Activated T-helper 1 cell treated with anti-CD3 and anti-CD28 coated beads, Interleukin-12 subunit alpha, Interleukin-12 subunit beta, Interleukin-2, Interleukin-4 antibody, amounts not matched to agents 30 ng/mL and 10 ng/mL and 1 ng/mL, durations not matched to agents 14 hours and 24 hours and 36 hours (primary cell): ENCODE data around the gene CCDC15. TPM values are rescaled to one million over a fixed set of nuclear protein-coding genes. Genes with fewer than 3 reads are reported as not detected.
"Not testable (repeated sequence)": the region's sequence is repeated elsewhere in the genome, so short reads cannot be mapped to it uniquely, and the experiment has no call there.

ENCODE experiments used
- DNase-seq: peaks from one replicate; pipeline ENCODE4 v3.0.0; 2021; ENCODE audit warnings: low spot score
- H3K27ac Mint-ChIP-seq: one replicate; pipeline ENCODE4 v1.8.0; 2021; ENCODE audit warnings: mild to moderate bottlenecking, mixed read lengths
- H3K27me3 Mint-ChIP-seq: one replicate; pipeline ENCODE4 v1.8.0; 2022; ENCODE audit warnings: mild to moderate bottlenecking, moderate library complexity, mixed read lengths; ENCODE audit not compliant: insufficient read depth
- H3K36me3 Mint-ChIP-seq: one replicate; pipeline ENCODE4 v1.8.0; 2021; ENCODE audit warnings: low read depth, mixed read lengths
- H3K4me1 Mint-ChIP-seq: one replicate; pipeline ENCODE4 v1.8.0; 2021; ENCODE audit warnings: low read depth, mixed read lengths
- H3K4me3 Mint-ChIP-seq: one replicate; pipeline ENCODE4 v1.8.0; 2021; ENCODE audit warnings: mild to moderate bottlenecking, moderate library complexity, mixed read lengths
- H3K9me3 Mint-ChIP-seq: one replicate; pipeline ENCODE4 v1.8.0; 2021; ENCODE audit warnings: mixed read lengths
- intact Hi-C: fragments of 100-400 bp; cut with micrococcal nuclease; formaldehyde crosslinking; loops from one replicate; pipeline ENCODE4 v1.15.1; 2024
- total RNA-seq: library from RNA; stranded (reverse); gene quantifications from 2 replicates; pipeline ENCODE4 v1.2.3, GENCODE V29; 2022

The CCDC15 gene
- total RNA-seq, 1 donor from 2014 or later: 3.4 TPM

- H3K4me1 Mint-ChIP-seq: no peaks in the 10 kb centered on the region
- peaks cover 22% of the 10 kb centered on the region for H3K36me3 Mint-ChIP-seq
- no peaks in the 10 kb centered on the region for H3K27me3 Mint-ChIP-seq
- peaks cover 30% of the 10 kb centered on the region for H3K9me3 Mint-ChIP-seq
- H3K27ac Mint-ChIP-seq: no peak overlapping the region
- no peak for DNase-seq
- no peak overlapping the region for H3K4me3 Mint-ChIP-seq
- intact Hi-C loops: no loop called here
Observed at GRCh38 chr11:124984512-124984854, 30.5 kb downstream of the CCDC15 start.

DNA sequence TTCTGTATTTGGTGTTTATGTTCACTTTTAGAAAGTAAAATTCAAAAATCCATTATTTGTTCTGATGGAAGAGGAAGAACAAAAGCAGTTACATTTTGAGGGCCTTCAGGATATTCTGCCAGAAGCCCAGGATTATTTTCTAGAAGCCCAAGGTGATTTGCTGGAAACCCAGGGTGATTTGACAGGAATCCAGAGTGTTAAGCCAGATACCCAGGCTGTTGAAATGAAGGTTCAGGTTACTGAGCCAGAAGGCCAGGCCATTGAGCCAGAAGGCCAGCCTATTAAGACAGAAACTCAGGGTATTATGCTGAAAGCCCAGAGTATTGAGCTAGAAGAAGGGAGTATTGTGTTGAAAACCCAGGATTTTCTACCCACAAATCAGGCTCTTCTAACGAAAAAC lies 33.1 kb downstream of the CCDC15 start:
- H3K4me3 Mint-ChIP-seq: no peak overlapping the region
- peaks cover 8% of the 10 kb centered on the region for H3K36me3 Mint-ChIP-seq

DNA sequence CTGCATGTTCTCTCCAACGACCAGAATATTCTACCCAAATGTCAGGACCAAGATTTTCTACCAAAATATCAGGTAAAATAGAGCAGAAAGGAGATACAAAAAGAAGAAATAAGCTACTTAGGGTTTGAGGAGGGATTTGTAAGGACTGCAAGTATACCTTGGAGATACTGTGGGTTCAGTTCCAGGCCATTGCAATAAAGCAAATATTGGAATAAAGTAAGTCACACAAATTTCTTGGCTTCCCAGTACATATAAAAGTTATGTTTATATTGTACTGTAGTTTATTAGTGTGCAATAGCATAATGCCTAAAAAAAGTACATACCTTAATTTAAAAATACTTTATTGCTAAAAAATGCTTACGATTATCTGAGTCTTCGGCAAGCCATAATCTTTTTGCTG lies 34.1 kb downstream of the CCDC15 start:
- H3K9me3 Mint-ChIP-seq: peaks cover 1% of the 10 kb centered on the region
- no peaks in the 10 kb centered on the region for H3K4me1 Mint-ChIP-seq
- no peak overlapping the region for H3K27ac Mint-ChIP-seq
- H3K4me3 Mint-ChIP-seq: no peak overlapping the region
- intact Hi-C loops: no loop called here
- no peak for DNase-seq
- no peaks in the 10 kb centered on the region for H3K27me3 Mint-ChIP-seq
- peaks cover 4% of the 10 kb centered on the region for H3K36me3 Mint-ChIP-seq

More for the DNA sequence above, 33.1 kb downstream of the CCDC15 start:
- peaks cover 11% of the 10 kb centered on the region for H3K9me3 Mint-ChIP-seq
- no peak overlapping the region for H3K27ac Mint-ChIP-seq
- H3K27me3 Mint-ChIP-seq: no peaks in the 10 kb centered on the region
- intact Hi-C loops: no loop called here
- H3K4me1 Mint-ChIP-seq: no peaks in the 10 kb centered on the region
- DNase-seq: no peak

DNA sequence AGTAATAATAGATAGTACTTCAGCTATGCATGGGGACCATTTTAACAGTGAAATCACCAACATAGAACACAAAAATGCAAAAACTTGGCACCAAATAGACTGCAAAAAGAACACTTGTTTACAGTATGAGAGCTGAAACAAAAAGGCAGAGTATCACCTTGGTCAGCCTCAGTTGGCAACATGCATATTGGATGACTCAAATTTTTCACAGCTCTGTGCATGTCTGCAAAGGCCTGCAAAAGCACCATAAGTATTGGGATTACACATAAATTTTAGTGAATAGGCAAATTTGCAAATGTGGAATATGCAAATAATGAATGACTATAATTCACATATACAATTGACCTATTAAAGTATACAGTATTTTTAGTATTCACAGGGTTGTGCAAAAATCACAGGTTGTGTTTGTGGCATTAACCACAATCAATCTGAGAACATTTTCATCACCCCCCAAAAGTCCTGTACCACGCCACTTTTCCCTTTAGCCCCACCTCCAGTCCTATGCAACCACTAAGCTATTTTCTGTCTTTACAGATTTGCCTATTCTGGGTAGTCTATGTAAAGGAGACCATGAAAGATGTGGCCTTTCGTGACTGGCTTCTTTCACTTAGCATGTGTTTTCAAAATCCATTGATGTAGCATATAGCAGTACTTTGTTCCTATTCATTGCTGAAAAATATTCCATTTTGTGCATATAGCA lies 47.2 kb downstream of the CCDC15 start:
- Mint-ChIP-seq H3K27ac (no peak overlapping the region), H3K4me1 (no peaks in the 10 kb centered on the region), H3K36me3 (peaks cover 18% of the 10 kb centered on the region), H3K27me3 (no peaks in the 10 kb centered on the region), H3K4me3 (no peak overlapping the region), H3K9me3 (peaks cover 12% of the 10 kb centered on the region)
- DNase-seq: no peak
- intact Hi-C loops: no loop called here

GRCh38 chr11:125001849-125002248 lies 47.8 kb downstream of the CCDC15 start:
- DNase-seq: no peak
- Mint-ChIP-seq H3K27me3 (no peaks in the 10 kb centered on the region), H3K9me3 (peaks cover 15% of the 10 kb centered on the region), H3K27ac (no peak overlapping the region), H3K4me3 (no peak overlapping the region), H3K4me1 (no peaks in the 10 kb centered on the region), H3K36me3 (peaks cover 23% of the 10 kb centered on the region)
- intact Hi-C loops: no loop called here

- Mint-ChIP-seq H3K36me3 (peaks cover 21% of the 10 kb centered on the region), H3K9me3 (peaks cover 15% of the 10 kb centered on the region), H3K4me1 (no peaks in the 10 kb centered on the region), H3K4me3 (no peak overlapping the region), H3K27me3 (no peaks in the 10 kb centered on the region), H3K27ac (no peak overlapping the region)
- intact Hi-C loops: no loop called here
- DNase-seq: no peak
Observed at GRCh38 chr11:125005491-125005890, 51.5 kb downstream of the CCDC15 start.

- H3K4me3 Mint-ChIP-seq: no peak overlapping the region
- intact Hi-C loops: no loop called here
- H3K27ac Mint-ChIP-seq: no peak overlapping the region
- no peaks in the 10 kb centered on the region for H3K9me3 Mint-ChIP-seq
- peaks cover 1% of the 10 kb centered on the region for H3K27me3 Mint-ChIP-seq
- no peak for DNase-seq
- no peaks in the 10 kb centered on the region for H3K4me1 Mint-ChIP-seq
- H3K36me3 Mint-ChIP-seq: peaks cover 1% of the 10 kb centered on the region
Observed at GRCh38 chr11:125016413-125016812, 62.4 kb downstream of the CCDC15 start.

DNA sequence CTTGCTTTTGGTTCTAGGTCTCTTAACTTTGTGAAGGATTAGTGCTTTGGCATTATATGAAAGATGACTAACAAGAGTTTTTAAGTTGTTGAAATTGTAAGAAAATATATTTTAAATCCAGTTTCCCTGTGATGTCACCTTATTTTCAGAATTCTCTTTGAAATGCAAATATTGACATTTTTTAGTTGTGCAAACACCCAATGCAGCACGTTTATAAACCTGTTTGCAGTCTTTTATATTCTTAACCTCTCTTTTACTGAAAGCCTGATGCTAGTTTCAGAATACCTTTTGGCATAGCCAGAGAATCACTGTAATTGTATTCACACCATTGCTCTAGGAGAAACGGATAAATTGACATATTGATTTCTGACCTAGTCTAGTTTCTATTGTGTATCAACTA lies 66.3 kb downstream of the CCDC15 start:
- H3K36me3 Mint-ChIP-seq: peaks cover 1% of the 10 kb centered on the region
- no peak overlapping the region for H3K4me3 Mint-ChIP-seq
- H3K27me3 Mint-ChIP-seq: peaks cover 3% of the 10 kb centered on the region
- H3K9me3 Mint-ChIP-seq: no peaks in the 10 kb centered on the region
- no peak for DNase-seq
- intact Hi-C loops: no loop called here
- H3K27ac Mint-ChIP-seq: no peak overlapping the region
- H3K4me1 Mint-ChIP-seq: no peaks in the 10 kb centered on the region

GRCh38 chr11:125022551-125022950 lies 68.5 kb downstream of the CCDC15 start:
- no peak overlapping the region for H3K27ac Mint-ChIP-seq
- H3K36me3 Mint-ChIP-seq: peaks cover 1% of the 10 kb centered on the region
- no peak overlapping the region for H3K4me3 Mint-ChIP-seq
- DNase-seq: no peak
- peaks cover 3% of the 10 kb centered on the region for H3K27me3 Mint-ChIP-seq
- intact Hi-C loops: no loop called here
- H3K9me3 Mint-ChIP-seq: no peaks in the 10 kb centered on the region
- no peaks in the 10 kb centered on the region for H3K4me1 Mint-ChIP-seq

DNA sequence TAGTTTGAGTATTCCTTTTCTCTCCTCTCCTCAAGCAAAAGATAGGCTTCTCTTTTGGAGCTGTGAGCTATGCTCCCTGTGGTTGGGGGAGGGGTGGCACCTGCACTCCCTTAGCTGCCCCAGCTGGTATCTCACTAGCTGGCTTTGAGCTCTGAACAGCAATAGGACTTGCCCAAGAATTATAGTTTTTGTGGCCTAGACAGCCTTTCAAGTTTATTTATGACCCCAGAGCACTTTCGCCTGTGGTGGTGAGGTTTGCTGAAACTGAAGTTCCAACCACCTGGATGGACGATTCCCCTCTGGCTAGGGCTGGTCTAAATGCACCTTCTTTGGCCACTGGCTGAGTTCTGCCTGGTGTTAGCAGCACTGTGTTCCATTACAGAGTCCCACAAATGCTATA lies 72.0 kb downstream of the CCDC15 start:
- H3K36me3 Mint-ChIP-seq: peaks cover 3% of the 10 kb centered on the region
- DNase-seq: no peak
- no peak overlapping the region for H3K4me3 Mint-ChIP-seq
- peaks cover 3% of the 10 kb centered on the region for H3K27me3 Mint-ChIP-seq
- H3K27ac Mint-ChIP-seq: no peak overlapping the region
- intact Hi-C loops: no loop called here
- no peaks in the 10 kb centered on the region for H3K4me1 Mint-ChIP-seq
- H3K9me3 Mint-ChIP-seq: no peaks in the 10 kb centered on the region

DNA sequence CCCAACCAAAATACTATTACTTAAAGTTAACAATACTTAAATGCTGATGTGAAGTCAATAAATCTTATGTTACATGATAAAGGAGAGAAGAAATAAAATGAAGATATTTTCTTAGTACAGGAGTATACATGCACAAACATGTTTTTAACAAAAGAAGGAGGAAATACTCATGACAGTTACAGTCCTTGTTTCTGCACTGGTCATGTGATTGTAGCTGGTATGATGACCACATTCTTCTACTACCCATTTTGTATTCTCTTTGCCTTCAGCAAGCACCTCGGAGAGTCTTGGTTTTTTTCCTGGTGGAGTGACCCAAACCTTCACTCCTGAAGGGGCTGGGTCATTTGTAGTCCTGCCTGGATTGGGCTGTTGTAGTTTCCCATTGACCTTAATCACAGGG lies 75.4 kb downstream of the CCDC15 start:
- intact Hi-C loops: not testable (repeated sequence)

DNA sequence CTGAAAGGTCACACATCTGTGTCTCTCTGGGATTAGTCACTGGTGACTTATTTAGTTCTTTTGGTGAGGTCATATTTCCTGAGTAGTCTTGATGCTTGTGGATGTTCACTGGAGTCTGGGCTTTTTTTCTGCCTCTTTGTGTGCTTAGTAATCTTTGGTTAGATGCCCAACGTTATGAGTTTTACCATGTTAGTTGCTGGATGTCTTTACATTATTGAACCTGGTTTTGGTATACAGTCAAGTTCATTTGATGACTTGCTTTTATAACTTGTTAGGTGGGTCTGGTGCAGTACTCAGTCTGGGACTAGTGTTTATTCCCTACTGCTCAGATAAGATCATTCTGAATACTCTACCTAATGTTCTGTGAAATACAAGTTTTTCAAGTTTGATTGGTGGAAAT lies 82.9 kb downstream of the CCDC15 start:
- Mint-ChIP-seq H3K36me3 (peaks cover 6% of the 10 kb centered on the region), H3K9me3 (peaks cover 22% of the 10 kb centered on the region), H3K27ac (no peak overlapping the region), H3K4me3 (no peak overlapping the region), H3K4me1 (no peaks in the 10 kb centered on the region), H3K27me3 (no peaks in the 10 kb centered on the region)
- DNase-seq: no peak
- intact Hi-C loops: no loop called here

More for the DNA sequence above, 75.4 kb downstream of the CCDC15 start:
- DNase-seq, H3K27me3 Mint-ChIP-seq, H3K4me1 Mint-ChIP-seq, H3K27ac Mint-ChIP-seq, H3K36me3 Mint-ChIP-seq, H3K9me3 Mint-ChIP-seq, H3K4me3 Mint-ChIP-seq: not testable (repeated sequence)

DNA sequence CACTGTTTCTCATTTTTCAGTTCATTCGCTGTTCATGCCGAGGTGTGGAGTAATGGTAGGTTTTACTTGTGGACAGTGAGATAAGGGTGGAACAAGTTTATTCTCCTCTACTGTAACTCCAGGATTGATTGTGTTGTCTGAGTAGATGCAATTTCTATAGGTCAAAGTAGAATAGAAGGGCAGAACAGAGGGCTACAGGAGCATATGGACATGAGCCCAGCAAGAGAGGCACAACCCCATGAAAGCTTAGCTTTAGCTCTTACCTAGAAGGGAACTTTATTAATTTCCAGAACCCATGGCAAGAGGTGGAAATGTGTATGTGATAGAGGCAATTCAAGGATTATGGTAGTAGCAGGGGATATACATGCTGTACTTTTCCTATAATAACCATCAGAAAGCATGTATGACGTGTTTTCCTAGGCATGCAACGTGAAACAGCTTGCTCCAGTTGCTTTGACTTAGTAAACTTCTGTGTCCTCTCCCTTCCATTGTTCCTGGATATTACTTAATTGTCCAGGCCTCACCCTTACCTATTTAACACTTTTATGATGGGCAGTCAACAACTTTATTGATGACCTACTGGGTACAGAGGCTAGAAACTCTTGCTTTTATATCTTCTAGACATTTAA lies 95.3 kb downstream of the CCDC15 start:
- H3K9me3 Mint-ChIP-seq: peaks cover 3% of the 10 kb centered on the region
- no peak overlapping the region for H3K4me3 Mint-ChIP-seq
- H3K4me1 Mint-ChIP-seq: peaks cover 5% of the 10 kb centered on the region
- no peak overlapping the region for H3K27ac Mint-ChIP-seq
- DNase-seq: no peak
- peaks cover under 1% of the 10 kb centered on the region for H3K27me3 Mint-ChIP-seq
- intact Hi-C loops: no loop called here
- H3K36me3 Mint-ChIP-seq: no peaks in the 10 kb centered on the region

DNA sequence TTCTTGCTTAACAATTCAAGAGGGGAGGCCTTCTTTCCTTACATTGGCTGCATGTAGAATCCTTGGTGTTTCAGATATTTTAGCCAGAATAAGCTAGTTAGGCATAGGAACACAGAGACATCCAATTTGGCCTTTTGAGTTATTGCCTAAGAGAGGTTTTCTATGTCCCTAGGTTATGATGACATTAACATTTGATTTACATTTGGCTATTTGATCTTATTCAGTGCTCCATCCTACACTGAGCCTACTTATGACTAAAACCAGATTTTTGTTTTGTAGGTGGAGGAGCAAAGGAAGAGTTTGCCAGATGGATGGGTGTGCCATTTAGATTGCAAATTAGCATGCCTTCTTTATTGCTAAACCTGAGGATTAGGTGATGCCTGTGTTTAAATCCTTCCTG lies 98.0 kb downstream of the CCDC15 start:
- Mint-ChIP-seq H3K27me3 (peaks cover 4% of the 10 kb centered on the region), H3K4me1 (peaks cover 5% of the 10 kb centered on the region), H3K27ac (no peak overlapping the region), H3K4me3 (no peak overlapping the region), H3K9me3 (no peaks in the 10 kb centered on the region), H3K36me3 (no peaks in the 10 kb centered on the region)
- no peak for DNase-seq
- intact Hi-C loops: no loop called here
